CD4-positive, alpha-beta memory T cell (primary cell): Measurements from ENCODE around the gene RTN3. TPM values are rescaled to one million over a fixed set of nuclear protein-coding genes. Genes with fewer than 3 reads are reported as not detected.

Source experiments
- CTCF ChIA-PET: fragments of 350-600 bp; sonication (Branson Sonifier 250); formaldehyde crosslinking; loops from one replicate; lab custom pipeline; 2021; ENCODE audit warnings: inconsistent platforms; ENCODE audit not compliant: partially characterized antibody; lab: Charles Lee
- POLR2A ChIA-PET: fragments of 350-600 bp; sonication (Branson Sonifier 250); formaldehyde crosslinking; loops from one replicate; lab custom pipeline; 2021; ENCODE audit not compliant: partially characterized antibody; lab: Charles Lee
- DNase-seq, 5 donors: peaks; one replicate each; pipeline versions ENCODE4 v3.0.0 to v3.0.0-alpha.2; 2020 to 2022; ENCODE audit warnings: mixed read lengths in 1 of 5
- H3K27ac ChIP-seq: one replicate; pipeline ENCODE4 v1.7.0; 2013; ENCODE audit warnings: low read depth, low read length
- H3K27me3 ChIP-seq: 2 replicates; pipeline ENCODE4 v1.7.0; 2013; ENCODE audit warnings: mild to moderate bottlenecking, low read length, moderate library complexity; ENCODE audit not compliant: insufficient read depth
- H3K36me3 ChIP-seq: 2 replicates; pipeline ENCODE4 v1.7.0; 2013; ENCODE audit warnings: mild to moderate bottlenecking, low read length, moderate library complexity; ENCODE audit not compliant: insufficient read depth
- H3K4me1 ChIP-seq: 2 replicates; pipeline ENCODE4 v1.7.0; 2013; ENCODE audit warnings: mild to moderate bottlenecking, low read length, moderate library complexity; ENCODE audit not compliant: insufficient read depth
- H3K4me3 ChIP-seq, 2 donors: one replicate each; pipeline ENCODE4 v1.7.0; 2013; ENCODE audit warnings: low read length in 2 of 2, mild to moderate bottlenecking in 1 of 2
- H3K9me3 ChIP-seq, 2 donors: one replicate each; pipeline ENCODE4 v1.7.0; 2013; ENCODE audit warnings: low read length in 2 of 2, control low read depth in 1 of 2; ENCODE audit not compliant: control insufficient read depth in 1 of 2
- H3K27ac Mint-ChIP-seq, 7 donors: one replicate each; pipeline ENCODE4 v1.8.0; 2020 to 2021; ENCODE audit warnings: mixed read lengths in 7 of 7, mild to moderate bottlenecking in 6 of 7, inconsistent platforms in 3 of 7, moderate library complexity in 3 of 7
- H3K27me3 Mint-ChIP-seq, 2 donors: one replicate each; pipeline ENCODE4 v1.8.0; 2020 to 2021; ENCODE audit warnings: mixed read lengths in 2 of 2
- H3K36me3 Mint-ChIP-seq, 2 donors: one replicate each; pipeline ENCODE4 v1.8.0; 2020 to 2021; ENCODE audit warnings: mixed read lengths in 2 of 2, inconsistent platforms in 1 of 2, mild to moderate bottlenecking in 1 of 2
- H3K4me1 Mint-ChIP-seq, 4 donors: one replicate each; pipeline ENCODE4 v1.8.0; 2020 to 2021; ENCODE audit warnings: mixed read lengths in 4 of 4, mild to moderate bottlenecking in 1 of 4
- H3K4me3 Mint-ChIP-seq, 8 donors: one replicate each; pipeline ENCODE4 v1.8.0; 2020 to 2021; ENCODE audit warnings: mixed read lengths in 8 of 8, mild to moderate bottlenecking in 7 of 8, moderate library complexity in 6 of 8, inconsistent platforms in 3 of 8
- H3K9me3 Mint-ChIP-seq, 8 donors: one replicate each; pipeline ENCODE4 v1.8.0; 2020 to 2021; ENCODE audit warnings: mixed read lengths in 8 of 8, mild to moderate bottlenecking in 5 of 8, inconsistent platforms in 3 of 8, moderate library complexity in 1 of 8
- intact Hi-C: fragments of 100-400 bp; cut with micrococcal nuclease; formaldehyde crosslinking; loops from one replicate; pipeline ENCODE4 v1.15.1; 2023
- polyA plus RNA-seq, 2 donors: library from polyadenylated mRNA; unstranded; fragments of 300-500 nt; fragmentation: Illumina TruSeq; gene quantifications; one replicate each; pipeline ENCODE4 v1.2.3, GENCODE V29; 2021
- total RNA-seq, 2 experiments: library from RNA; stranded (reverse); gene quantifications; one replicate each; pipeline ENCODE4 v1.2.3, GENCODE V29; 2021

The RTN3 gene
- total and polyA plus RNA-seq, 4 experiments from 2014 or later: 41.7 to 72.9 (median 42.8) TPM

DNA sequence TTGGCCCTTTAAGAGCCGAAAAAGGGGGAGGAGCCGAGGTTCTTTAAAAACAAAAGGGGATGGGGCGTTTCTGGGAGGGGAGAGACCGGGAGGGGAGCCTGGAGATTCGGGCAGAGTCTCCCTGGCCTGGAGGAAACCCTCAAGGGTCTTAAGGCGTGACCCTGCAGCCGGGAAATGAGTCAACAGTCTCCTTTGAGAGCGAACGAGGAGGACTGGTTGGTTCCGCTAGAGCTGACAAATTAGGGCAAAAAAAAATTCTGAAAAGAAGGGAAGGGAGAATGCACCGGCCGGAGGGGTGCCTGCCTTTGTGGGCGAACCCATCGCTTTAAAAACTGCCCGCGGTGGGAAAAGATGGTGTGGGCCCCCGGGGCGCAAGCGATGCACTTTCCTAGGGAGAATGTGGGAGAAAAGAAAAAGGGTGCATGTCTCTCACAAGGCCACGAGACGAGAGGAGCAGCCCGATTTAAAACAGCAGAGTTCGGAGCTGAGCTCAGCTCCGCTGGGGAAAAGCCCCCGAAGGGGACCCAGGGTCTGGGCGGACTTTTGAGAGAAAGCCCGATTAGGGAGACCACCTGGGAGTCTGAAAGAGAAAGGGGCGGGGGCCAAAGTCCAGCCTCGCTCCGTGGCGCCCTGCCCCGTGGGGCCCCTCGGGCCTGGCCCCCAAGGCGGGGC is 86.4 kb downstream of the RTN3 start:
- Histone ChIP-seq H3K4me1 (peaks cover 13% of the 10 kb centered on the region), H3K27ac (peak overlapping the region; percentile 8), H3K9me3 (no peaks in the 10 kb centered on the region), H3K36me3 (no peaks in the 10 kb centered on the region), H3K4me3 (peak overlapping the region; percentile 83 to 94), H3K27me3 (peaks cover 6% of the 10 kb centered on the region)
- ChIA-PET POLR2A (interaction anchor here (0.8 to 1.5 kb wide), 6 partner anchors 70 to 926 kb away, joined by 3 to 5 read pairs (median 4); partner anchors contain the start of genes ATL3 and MARK2), CTCF (interaction anchor here (0.6 to 2.9 kb wide), 14 partner anchors 12 to 385 kb away, joined by 3 to 10 read pairs (median 4); partner anchors contain the start of genes ATL3 and MARK2)
- H3K36me3 Mint-ChIP-seq: peaks cover 0 to 6% of the 10 kb centered on the region in 2 donors
- DNase-seq: peak; percentile 19 to 58 (median 34)
- intact Hi-C loops: loop anchor here (1.0 to 5.0 kb wide), 4 partner anchors 70 to 386 kb away; partner anchors contain the start of gene MARK2
- H3K27ac Mint-ChIP-seq: peak overlapping the region; percentile 69 to 94 (median 83)
- peaks cover 2 to 14% of the 10 kb centered on the region in 2 donors for H3K27me3 Mint-ChIP-seq
- peaks cover 3 to 18% (median 7%) of the 10 kb centered on the region in 4 donors for H3K4me1 Mint-ChIP-seq
- H3K9me3 Mint-ChIP-seq: peaks cover 0 to 2% (median 0%) of the 10 kb centered on the region in 8 donors
- peak overlapping the region; percentile 87 to 100 (median 94) for H3K4me3 Mint-ChIP-seq

DNA sequence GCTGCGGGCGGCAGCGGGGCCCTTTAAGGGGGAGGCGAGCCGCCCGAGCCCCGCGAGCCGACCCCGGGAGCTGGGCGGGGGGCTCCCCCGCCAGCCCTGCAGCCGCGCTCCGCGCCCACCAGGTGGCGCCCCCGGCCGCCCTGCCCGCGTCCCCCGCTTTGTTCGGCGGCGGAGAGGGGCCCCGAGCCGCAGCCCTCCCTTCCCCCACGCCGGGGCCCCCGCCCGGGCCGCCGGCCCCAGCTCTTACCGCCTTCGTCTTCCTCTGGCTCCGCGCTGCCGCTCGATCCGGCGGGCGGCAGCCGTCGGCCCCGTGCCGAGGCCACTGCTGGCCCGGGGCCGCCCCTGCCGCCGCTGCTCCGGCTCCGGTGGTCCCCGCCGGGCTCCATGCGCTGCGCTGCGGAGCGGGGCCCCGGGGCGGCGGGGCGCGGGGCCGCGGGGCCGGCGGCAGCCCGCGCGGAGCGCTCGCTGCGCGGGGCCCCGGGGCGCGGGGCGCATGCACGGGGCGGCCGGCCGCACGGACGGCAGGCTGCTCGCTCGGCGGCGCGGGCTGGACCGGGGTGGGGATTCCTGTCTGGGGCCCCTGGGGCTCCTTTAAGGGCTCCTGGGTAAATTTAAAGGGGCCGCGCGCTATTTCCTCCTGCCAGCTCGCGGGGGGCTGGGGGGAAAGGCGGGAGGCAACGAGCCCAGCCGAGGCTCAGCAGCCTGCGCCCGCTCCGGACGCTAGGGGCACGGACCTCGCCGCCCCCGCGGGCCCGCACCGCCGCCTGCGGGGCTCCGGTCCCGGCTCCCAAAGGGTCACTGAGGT is 87.1 kb downstream of the RTN3 start, which contains the start of gene ZFTA:
TSS of gene ZFTA (minus strand) at position 539 of the 805 bp plus-strand sequence. CDS start at position 386, 153 bp downstream.
- peak within 1 kb of the TSS; percentile 83 to 94 for H3K4me3 ChIP-seq
- no peaks in the 10 kb centered on the region for H3K9me3 ChIP-seq
- H3K36me3 ChIP-seq: no peaks in the 10 kb centered on the region
- peak within 1 kb of the TSS; percentile 8 for H3K27ac ChIP-seq
- Mint-ChIP-seq H3K27ac (peak within 1 kb of the TSS; percentile 69 to 94 (median 83)), H3K27me3 (peaks cover 4 to 14% of the 10 kb centered on the region in 2 donors), H3K36me3 (peaks cover 0 to 6% of the 10 kb centered on the region in 2 donors), H3K4me1 (peaks cover 3 to 18% (median 7%) of the 10 kb centered on the region in 4 donors), H3K4me3 (peak within 1 kb of the TSS; percentile 87 to 100 (median 94)), H3K9me3 (peaks cover 0 to 2% (median 0%) of the 10 kb centered on the region in 8 donors)
- H3K27me3 ChIP-seq: peaks cover 6% of the 10 kb centered on the region
- CTCF ChIA-PET: interaction anchor here (0.6 to 2.9 kb wide), 17 partner anchors 11 to 384 kb away, joined by 3 to 10 read pairs (median 3); partner anchors contain the start of genes ATL3 and MARK2
- H3K4me1 ChIP-seq: peaks cover 13% of the 10 kb centered on the region
- peak; percentile 43 to 57 (median 49) for DNase-seq
- POLR2A ChIA-PET: interaction anchor here (0.8 to 1.5 kb wide), 6 partner anchors 69 to 927 kb away, joined by 3 to 5 read pairs (median 4); partner anchors contain the start of genes ATL3 and MARK2
- intact Hi-C loops: loop anchor here (1.0 to 5.0 kb wide), 3 partner anchors 69 to 385 kb away; partner anchors contain the start of gene MARK2

DNA sequence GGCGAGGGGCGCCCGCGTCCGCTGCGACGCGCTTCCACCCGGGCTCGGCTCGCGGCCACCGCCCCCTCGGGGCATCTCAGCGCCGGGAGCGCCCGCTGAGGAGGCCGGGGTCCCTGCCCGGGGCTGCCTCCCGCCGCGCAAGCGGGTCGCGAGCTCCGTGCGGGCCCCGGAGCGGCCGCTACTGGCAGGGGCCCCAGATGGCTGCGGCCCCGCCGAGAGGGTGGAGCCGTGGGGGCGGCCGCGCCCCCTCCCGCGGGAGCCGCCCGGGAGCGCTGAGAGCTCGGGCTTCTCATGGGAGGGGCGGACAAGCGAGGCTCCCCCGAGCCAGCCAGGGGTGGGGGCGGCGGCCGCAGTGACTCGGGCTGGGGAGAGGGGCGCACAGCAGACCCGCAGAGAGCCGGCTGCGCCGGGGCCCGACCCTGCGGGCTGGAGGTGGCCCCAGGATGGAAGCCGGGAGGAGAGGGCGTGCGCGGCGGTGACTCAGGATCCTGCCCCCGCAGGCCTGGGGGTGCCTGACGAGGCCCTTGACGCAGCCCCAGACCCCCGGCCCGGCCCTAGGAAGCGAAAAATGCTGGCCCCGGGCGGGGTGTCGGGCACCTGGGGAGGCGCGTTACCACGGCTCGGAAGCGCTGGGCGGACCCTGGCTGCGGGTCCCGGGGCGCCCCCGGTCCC is 87.9 kb downstream of the RTN3 start:
- Histone ChIP-seq H3K9me3 (no peaks in the 10 kb centered on the region), H3K27me3 (peaks cover 6% of the 10 kb centered on the region), H3K27ac (no peak overlapping the region), H3K4me1 (peaks cover 13% of the 10 kb centered on the region), H3K4me3 (peak overlapping the region in 1 of 2 donors; percentile 28), H3K36me3 (no peaks in the 10 kb centered on the region)
- ChIA-PET CTCF (interaction anchor here (0.6 to 1.3 kb wide), 5 partner anchors 13 to 179 kb away, joined by 3 to 4 read pairs (median 3); no protein-coding TSS in a partner anchor), POLR2A (interaction anchor here (1.2 to 1.4 kb wide), 2 partner anchors 98 to 206 kb away, joined by 3 to 4 read pairs; partner anchors contain the start of gene ATL3)
- peak; percentile 16 to 44 (median 20) for DNase-seq
- Mint-ChIP-seq H3K4me3 (no peak overlapping the region), H3K9me3 (peaks cover 0 to 2% (median 0%) of the 10 kb centered on the region in 8 donors), H3K27ac (no peak overlapping the region), H3K36me3 (peaks cover 0 to 6% of the 10 kb centered on the region in 2 donors), H3K27me3 (peaks cover 4 to 14% of the 10 kb centered on the region in 2 donors), H3K4me1 (peaks cover 3 to 18% (median 7%) of the 10 kb centered on the region in 4 donors)
- intact Hi-C loops: loop anchor here (5.0 kb wide), 1 partner anchor 68 kb away; the partner anchor contains the start of gene MARK2

DNA sequence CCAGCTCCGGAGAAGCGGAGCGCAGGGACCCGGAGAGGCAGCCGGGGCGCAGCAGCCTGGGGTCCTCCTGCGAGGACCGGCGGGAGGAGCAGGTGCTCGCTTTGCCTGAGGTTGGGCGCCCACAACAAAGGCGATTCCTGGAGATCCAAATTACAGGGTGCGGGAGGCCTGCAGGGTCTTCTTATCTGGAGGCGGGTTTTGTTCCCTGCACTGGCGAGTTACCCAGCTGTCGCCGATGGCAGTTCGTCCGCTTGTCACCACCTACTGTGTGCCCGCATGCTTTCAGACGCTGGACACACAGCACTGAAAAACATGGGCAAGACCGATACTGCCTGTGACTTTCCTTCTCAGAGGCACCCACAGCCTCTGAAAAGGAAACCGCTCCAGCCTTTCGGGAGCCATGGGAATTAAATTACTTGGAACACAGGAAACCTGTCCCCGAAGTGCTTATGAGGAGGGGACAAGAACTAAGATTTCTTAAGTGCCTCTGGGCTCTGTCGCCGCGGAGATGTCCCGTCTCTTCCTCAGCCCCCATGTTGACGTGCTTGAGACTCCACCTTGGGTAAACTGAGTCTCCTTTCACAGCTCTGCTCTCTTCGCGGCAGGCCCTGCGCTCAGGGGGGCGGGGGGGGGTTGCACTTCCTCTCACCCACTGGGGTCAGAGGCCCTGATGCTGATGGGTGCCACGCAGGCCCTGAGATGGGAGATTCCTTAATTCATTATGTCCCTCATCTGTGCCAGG is 88.6 kb downstream of the RTN3 start:
- Mint-ChIP-seq H3K27me3 (peaks cover 4 to 14% of the 10 kb centered on the region in 2 donors), H3K4me1 (peaks cover 3 to 18% (median 7%) of the 10 kb centered on the region in 4 donors), H3K36me3 (peaks cover 0 to 6% of the 10 kb centered on the region in 2 donors), H3K9me3 (peaks cover 0 to 2% (median 0%) of the 10 kb centered on the region in 8 donors), H3K4me3 (peak overlapping the region; percentile 72 to 86 (median 76)), H3K27ac (peak overlapping the region in 1 of 7 donors; percentile 46)
- Histone ChIP-seq H3K27me3 (peaks cover 6% of the 10 kb centered on the region), H3K9me3 (no peaks in the 10 kb centered on the region), H3K27ac (no peak overlapping the region), H3K4me3 (peak overlapping the region in 1 of 2 donors; percentile 28), H3K4me1 (peaks cover 13% of the 10 kb centered on the region), H3K36me3 (no peaks in the 10 kb centered on the region)
- DNase-seq: peak in 1 of 5 donors; percentile 1
- ChIA-PET CTCF (interaction anchor here (0.6 to 1.3 kb wide), 4 partner anchors 14 to 178 kb away, joined by 3 to 4 read pairs (median 3); no protein-coding TSS in a partner anchor), POLR2A (interaction anchor here (0.6 kb wide), 1 partner anchor 30 kb away, joined by 5 read pairs; no protein-coding TSS in a partner anchor)
- intact Hi-C loops: loop anchor here (5.0 kb wide), 1 partner anchor 67 kb away; the partner anchor contains the start of gene MARK2

DNA sequence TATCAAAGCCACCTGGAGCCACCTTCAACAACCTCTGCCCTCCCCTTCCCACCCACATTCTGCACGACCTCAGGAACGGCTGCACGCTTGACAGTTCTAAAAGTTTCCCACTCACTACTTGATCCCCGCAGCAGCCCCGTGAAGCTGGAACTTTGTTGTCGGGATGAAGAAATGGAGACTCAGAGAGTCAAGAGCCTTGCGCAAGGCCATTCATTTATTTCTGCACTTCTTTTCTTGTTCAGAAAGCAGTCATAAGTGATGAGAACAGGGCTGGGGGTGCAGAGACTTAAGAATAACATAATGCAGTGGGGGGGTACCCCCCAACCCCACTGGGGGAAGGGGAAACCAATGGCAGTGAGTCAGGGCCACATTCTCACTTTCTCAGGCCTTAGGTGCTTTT is 89.5 kb downstream of the RTN3 start:
- H3K27me3 Mint-ChIP-seq: peaks cover 4 to 14% of the 10 kb centered on the region in 2 donors
- H3K4me3 Mint-ChIP-seq: peak overlapping the region in 2 of 8 donors; percentile 59 to 68

More for the DNA sequence above, 89.5 kb downstream of the RTN3 start:
- Mint-ChIP-seq H3K9me3 (peaks cover 0 to 2% (median 0%) of the 10 kb centered on the region in 8 donors), H3K36me3 (peaks cover 0 to 6% of the 10 kb centered on the region in 2 donors), H3K27ac (no peak overlapping the region), H3K4me1 (peaks cover 3 to 18% (median 7%) of the 10 kb centered on the region in 4 donors)
- intact Hi-C loops: no loop called here
- ChIA-PET POLR2A (no interaction called here), CTCF (no interaction called here)
- Histone ChIP-seq H3K27ac (no peak overlapping the region), H3K9me3 (no peaks in the 10 kb centered on the region), H3K4me1 (peaks cover 13% of the 10 kb centered on the region), H3K4me3 (no peak overlapping the region), H3K27me3 (peaks cover 6% of the 10 kb centered on the region), H3K36me3 (no peaks in the 10 kb centered on the region)
- DNase-seq: no peak
